Esophagus muscularis mucosa (tissue), 4 donors: ENCODE results near the gene FBXO28.

ENCODE experiments used
- EP300 ChIP-seq: sonication (generic); formaldehyde crosslinking; IDR thresholded peaks from one replicate; pipeline ENCODE4 v1.6.1; 2017; ENCODE audit warnings: antibody characterized with exemption
- POLR2A ChIP-seq: fragments of 450-650 bp; IDR thresholded peaks from one replicate; pipeline ENCODE4 v1.6.1; 2017; ENCODE audit warnings: antibody characterized with exemption, moderate library complexity, mild to moderate bottlenecking, low read depth
- POLR2AphosphoS5 ChIP-seq, 2 donors: sonication (generic); formaldehyde crosslinking; IDR thresholded peaks; one replicate each; pipeline ENCODE4 v1.6.1; 2017; ENCODE audit warnings: antibody characterized with exemption in 2 of 2
- TF ChIP-seq, protein P1 (sequence below), 3 experiments: fragments of 200-600 bp in 2 of 3; fragments of 450-650 bp in 1 of 3; sonication (generic) in 2 of 3; IDR thresholded peaks; one replicate each; pipeline ENCODE4 v1.5.1; 2017 to 2019; ENCODE audit warnings: antibody characterized with exemption in 3 of 3, mild to moderate bottlenecking in 2 of 3, moderate library complexity in 1 of 3

DNA sequence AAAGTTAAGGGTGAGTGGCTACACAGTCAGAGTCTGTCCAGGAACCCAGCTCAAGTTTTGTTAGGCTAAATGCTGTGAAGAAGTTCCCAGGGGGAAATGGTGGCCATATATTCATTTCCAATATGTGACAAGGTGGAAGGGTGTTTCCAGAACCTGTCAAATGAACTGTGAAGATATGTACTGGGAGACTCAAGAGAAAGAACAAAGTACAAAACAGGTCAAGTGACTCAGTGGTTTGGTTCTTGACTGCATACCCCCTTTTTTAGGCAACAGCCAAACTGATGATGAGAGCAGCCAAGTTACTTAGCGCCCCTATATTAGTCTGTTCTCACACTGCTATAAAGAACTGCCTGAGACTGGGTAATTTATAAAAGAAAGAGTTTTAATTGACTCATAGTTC lies 18.6 kb upstream of the FBXO28 start:
- no peak for TF ChIP-seq POLR2AphosphoS5 (IDR thresholded peaks at IDR 0.05)
- TF ChIP-seq, protein P1, sequence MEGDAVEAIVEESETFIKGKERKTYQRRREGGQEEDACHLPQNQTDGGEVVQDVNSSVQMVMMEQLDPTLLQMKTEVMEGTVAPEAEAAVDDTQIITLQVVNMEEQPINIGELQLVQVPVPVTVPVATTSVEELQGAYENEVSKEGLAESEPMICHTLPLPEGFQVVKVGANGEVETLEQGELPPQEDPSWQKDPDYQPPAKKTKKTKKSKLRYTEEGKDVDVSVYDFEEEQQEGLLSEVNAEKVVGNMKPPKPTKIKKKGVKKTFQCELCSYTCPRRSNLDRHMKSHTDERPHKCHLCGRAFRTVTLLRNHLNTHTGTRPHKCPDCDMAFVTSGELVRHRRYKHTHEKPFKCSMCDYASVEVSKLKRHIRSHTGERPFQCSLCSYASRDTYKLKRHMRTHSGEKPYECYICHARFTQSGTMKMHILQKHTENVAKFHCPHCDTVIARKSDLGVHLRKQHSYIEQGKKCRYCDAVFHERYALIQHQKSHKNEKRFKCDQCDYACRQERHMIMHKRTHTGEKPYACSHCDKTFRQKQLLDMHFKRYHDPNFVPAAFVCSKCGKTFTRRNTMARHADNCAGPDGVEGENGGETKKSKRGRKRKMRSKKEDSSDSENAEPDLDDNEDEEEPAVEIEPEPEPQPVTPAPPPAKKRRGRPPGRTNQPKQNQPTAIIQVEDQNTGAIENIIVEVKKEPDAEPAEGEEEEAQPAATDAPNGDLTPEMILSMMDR (IDR thresholded peaks at IDR 0.05): no peak
- no peak for TF ChIP-seq POLR2A
- no peak for TF ChIP-seq EP300
